HUES64 (cell line): ENCODE data around the gene PI4KA.

Source experiments
- H3K27ac ChIP-seq: 2 replicates; pipeline ENCODE4 v1.7.0; 2013; ENCODE audit warnings: low read depth, low read length, inconsistent platforms
- H3K27me3 ChIP-seq: 2 replicates; pipeline ENCODE4 v1.6.1; 2013; ENCODE audit warnings: mild to moderate bottlenecking, low read length; ENCODE audit not compliant: insufficient read depth
- H3K36me3 ChIP-seq: 2 replicates; pipeline ENCODE4 v1.6.1; 2013; ENCODE audit warnings: mild to moderate bottlenecking, low read length; ENCODE audit not compliant: insufficient read depth
- H3K4me1 ChIP-seq: 2 replicates; pipeline ENCODE4 v1.6.1; 2013; ENCODE audit warnings: mild to moderate bottlenecking, low read length, moderate library complexity; ENCODE audit not compliant: insufficient read depth
- H3K4me3 ChIP-seq: 2 replicates; pipeline ENCODE4 v1.5.1; 2013; ENCODE audit warnings: mild to moderate bottlenecking, low read length, moderate library complexity
- H3K9ac ChIP-seq: 2 replicates; pipeline ENCODE4 v1.6.1; 2013; ENCODE audit warnings: mild to moderate bottlenecking, low read depth, low read length
- H3K9me3 ChIP-seq: 2 replicates; pipeline ENCODE4 v1.6.1; 2013; ENCODE audit warnings: low read depth, low read length; ENCODE audit not compliant: insufficient read depth
- WGBS: fragments of 150-250, 120-280 bp; methylation state at CpG from one replicate; pipeline ENCODE4 v1.1.7; 2013; ENCODE audit warnings: missing lambda C conversion rate; 5-methylcytosine and 5-hydroxymethylcytosine counted together

The PI4KA gene

GRCh38 chr22:20750461-20751184, 108.0 kb downstream of the PI4KA start:
- Histone ChIP-seq H3K36me3 (peaks cover 15% of the 10 kb centered on the region), H3K9me3 (no peaks in the 10 kb centered on the region), H3K9ac (no peak overlapping the region), H3K27me3 (no peaks in the 10 kb centered on the region), H3K4me3 (no peak overlapping the region), H3K4me1 (no peaks in the 10 kb centered on the region), H3K27ac (no peak overlapping the region)
- WGBS = 94% methylated on average over 9 of the region's 9 CpGs

GRCh38 chr22:20749453-20749852, 109.2 kb downstream of the PI4KA start:
- H3K27me3 ChIP-seq = no peaks in the 10 kb centered on the region
- no peak overlapping the region for H3K27ac ChIP-seq
- H3K4me3 ChIP-seq = no peak overlapping the region
- peaks cover 17% of the 10 kb centered on the region for H3K36me3 ChIP-seq
- WGBS = 92% methylated on average over 3 of the region's 3 CpGs
- no peak overlapping the region for H3K9ac ChIP-seq
- no peaks in the 10 kb centered on the region for H3K9me3 ChIP-seq
- no peaks in the 10 kb centered on the region for H3K4me1 ChIP-seq

GRCh38 chr22:20748731-20749428, 109.7 kb downstream of the PI4KA start:
- Histone ChIP-seq H3K27me3 (no peaks in the 10 kb centered on the region), H3K9ac (no peak overlapping the region), H3K4me1 (no peaks in the 10 kb centered on the region), H3K9me3 (no peaks in the 10 kb centered on the region), H3K36me3 (peaks cover 17% of the 10 kb centered on the region), H3K4me3 (no peak overlapping the region), H3K27ac (no peak overlapping the region)
- WGBS = 92% methylated on average over 9 of the region's 9 CpGs

GRCh38 chr22:20748082-20748481, 110.5 kb downstream of the PI4KA start:
- Histone ChIP-seq H3K27ac (no peak overlapping the region), H3K4me1 (no peaks in the 10 kb centered on the region), H3K36me3 (peaks cover 17% of the 10 kb centered on the region), H3K27me3 (no peaks in the 10 kb centered on the region), H3K4me3 (no peak overlapping the region), H3K9ac (no peak overlapping the region), H3K9me3 (no peaks in the 10 kb centered on the region)
- 96% methylated on average over 7 of the region's 7 CpGs for WGBS

GRCh38 chr22:20747223-20747622, 111.4 kb downstream of the PI4KA start:
- Histone ChIP-seq H3K36me3 (peaks cover 22% of the 10 kb centered on the region), H3K27ac (no peak overlapping the region), H3K9ac (no peak overlapping the region), H3K27me3 (no peaks in the 10 kb centered on the region), H3K4me3 (no peak overlapping the region), H3K4me1 (no peaks in the 10 kb centered on the region), H3K9me3 (no peaks in the 10 kb centered on the region)
- 96% methylated on average over 10 of the region's 10 CpGs for WGBS

- H3K36me3 ChIP-seq = peaks cover 22% of the 10 kb centered on the region
- no peaks in the 10 kb centered on the region for H3K9me3 ChIP-seq
- no peak overlapping the region for H3K27ac ChIP-seq
- no peaks in the 10 kb centered on the region for H3K27me3 ChIP-seq
- 92% methylated on average over 9 of the region's 9 CpGs for WGBS
- no peak overlapping the region for H3K9ac ChIP-seq
- H3K4me3 ChIP-seq = no peak overlapping the region
- no peaks in the 10 kb centered on the region for H3K4me1 ChIP-seq
Measured at GRCh38 chr22:20746431-20747189, 112.0 kb downstream of the PI4KA start.

GRCh38 chr22:20745119-20745518, 113.5 kb downstream of the PI4KA start:
- H3K9ac ChIP-seq = no peak overlapping the region
- H3K9me3 ChIP-seq = no peaks in the 10 kb centered on the region; the same call in 1 of the 2 replicates
- 97% methylated on average over 3 of the region's 3 CpGs for WGBS
- peaks cover 25% of the 10 kb centered on the region for H3K36me3 ChIP-seq
- no peaks in the 10 kb centered on the region for H3K27me3 ChIP-seq
- no peaks in the 10 kb centered on the region for H3K4me1 ChIP-seq
- H3K4me3 ChIP-seq = no peak overlapping the region
- H3K27ac ChIP-seq = no peak overlapping the region

GRCh38 chr22:20744456-20744855, 114.2 kb downstream of the PI4KA start:
- Histone ChIP-seq H3K9ac (no peak overlapping the region), H3K27ac (no peak overlapping the region), H3K4me3 (no peak overlapping the region), H3K27me3 (no peaks in the 10 kb centered on the region), H3K9me3 (no peaks in the 10 kb centered on the region; the same call in 1 of the 2 replicates), H3K36me3 (peaks cover 20% of the 10 kb centered on the region), H3K4me1 (no peaks in the 10 kb centered on the region)
- WGBS = 94% methylated on average over 15 of the region's 15 CpGs

- Histone ChIP-seq H3K27ac (no peak overlapping the region), H3K36me3 (peaks cover 20% of the 10 kb centered on the region; the same call in 1 of the 2 replicates), H3K9ac (no peak overlapping the region), H3K9me3 (no peaks in the 10 kb centered on the region; the same call in 1 of the 2 replicates), H3K27me3 (no peaks in the 10 kb centered on the region), H3K4me1 (no peaks in the 10 kb centered on the region), H3K4me3 (no peak overlapping the region)
- WGBS = 97% methylated on average over 2 of the region's 2 CpGs
Measured at GRCh38 chr22:20742764-20743163, 115.8 kb downstream of the PI4KA start.

GRCh38 chr22:20741634-20742581, 116.7 kb downstream of the PI4KA start:
- no peak overlapping the region for H3K27ac ChIP-seq
- WGBS = 80% methylated on average over 16 of the region's 16 CpGs
- H3K36me3 ChIP-seq = peaks cover 18% of the 10 kb centered on the region; the same call in 1 of the 2 replicates
- H3K9ac ChIP-seq = no peak overlapping the region
- H3K9me3 ChIP-seq = no peaks in the 10 kb centered on the region; the same call in 1 of the 2 replicates
- no peaks in the 10 kb centered on the region for H3K4me1 ChIP-seq
- no peak overlapping the region for H3K4me3 ChIP-seq
- no peaks in the 10 kb centered on the region for H3K27me3 ChIP-seq
